Stimulated activated CD8-positive, alpha-beta memory T cell treated with anti-CD3 and anti-CD28 coated beads, Interleukin-4, amount 100 ng/mL, for 1 hour (primary cell): ENCODE measurements around the gene SLC16A5.
"Not testable (repeated sequence)": the region's sequence is repeated elsewhere in the genome, so short reads cannot be mapped to it uniquely, and the experiment has no call there.

ENCODE experiments used
- DNase-seq, 2 donors: peaks; one replicate each; pipeline ENCODE4 v3.0.0-alpha.2; 2020; ENCODE audit warnings: low read depth in 2 of 2, low spot score in 1 of 2

Gene SLC16A5

GRCh38 chr17:75063626-75064025, 24.1 kb upstream of the SLC16A5 start:
- no peak for DNase-seq

GRCh38 chr17:75064040-75064439, 23.7 kb upstream of the SLC16A5 start:
- DNase-seq = no peak

GRCh38 chr17:75064460-75064859, 23.3 kb upstream of the SLC16A5 start:
- DNase-seq = no peak

- no peak for DNase-seq
Observed at GRCh38 chr17:75064867-75065561, 22.7 kb upstream of the SLC16A5 start.

GRCh38 chr17:75065562-75066151, 22.1 kb upstream of the SLC16A5 start:
- DNase-seq = no peak

- no peak for DNase-seq
Observed at GRCh38 chr17:75067856-75068255, 19.9 kb upstream of the SLC16A5 start.

- no peak for DNase-seq
Observed at GRCh38 chr17:75068750-75069149, 19.0 kb upstream of the SLC16A5 start.

- DNase-seq = no peak
Observed at GRCh38 chr17:75069783-75070182, 18.0 kb upstream of the SLC16A5 start.

GRCh38 chr17:75071478-75072271, 16.1 kb upstream of the SLC16A5 start:
- not testable (repeated sequence) for DNase-seq

- DNase-seq = not testable (repeated sequence)
Observed at GRCh38 chr17:75072909-75073308, 14.8 kb upstream of the SLC16A5 start.

- no peak for DNase-seq
Observed at GRCh38 chr17:75073618-75074047, 14.1 kb upstream of the SLC16A5 start.

- no peak for DNase-seq
Observed at GRCh38 chr17:75074532-75074931, 13.2 kb upstream of the SLC16A5 start.

- DNase-seq = no peak
Observed at GRCh38 chr17:75075597-75076336, 12.0 kb upstream of the SLC16A5 start.

- no peak for DNase-seq
Observed at GRCh38 chr17:75077072-75077495, 10.7 kb upstream of the SLC16A5 start.

GRCh38 chr17:75077496-75078283, 10.1 kb upstream of the SLC16A5 start:
- DNase-seq = peak in 1 of 2 donors; percentile 10

- DNase-seq = no peak
Observed at GRCh38 chr17:75078284-75079022, 9.3 kb upstream of the SLC16A5 start.

- DNase-seq = no peak
Observed at GRCh38 chr17:75079023-75079373, 8.8 kb upstream of the SLC16A5 start.

- no peak for DNase-seq
Observed at GRCh38 chr17:75081611-75082540, 5.9 kb upstream of the SLC16A5 start.

GRCh38 chr17:75082683-75083082, 5.1 kb upstream of the SLC16A5 start:
- no peak for DNase-seq
